HG03097 (cell line): ENCODE data around the gene UNC5C.
"Not testable (repeated sequence)": the region's sequence is repeated elsewhere in the genome, so short reads cannot be mapped to it uniquely, and the experiment has no call there.

ENCODE experiments used
- ATAC-seq: cut with Tn5 transposase; IDR thresholded peaks from one replicate; pipeline ENCODE4 v1.9.1; 2021; ENCODE audit not compliant: unreplicated experiment, low FRiP score

UNC5C gene

DNA sequence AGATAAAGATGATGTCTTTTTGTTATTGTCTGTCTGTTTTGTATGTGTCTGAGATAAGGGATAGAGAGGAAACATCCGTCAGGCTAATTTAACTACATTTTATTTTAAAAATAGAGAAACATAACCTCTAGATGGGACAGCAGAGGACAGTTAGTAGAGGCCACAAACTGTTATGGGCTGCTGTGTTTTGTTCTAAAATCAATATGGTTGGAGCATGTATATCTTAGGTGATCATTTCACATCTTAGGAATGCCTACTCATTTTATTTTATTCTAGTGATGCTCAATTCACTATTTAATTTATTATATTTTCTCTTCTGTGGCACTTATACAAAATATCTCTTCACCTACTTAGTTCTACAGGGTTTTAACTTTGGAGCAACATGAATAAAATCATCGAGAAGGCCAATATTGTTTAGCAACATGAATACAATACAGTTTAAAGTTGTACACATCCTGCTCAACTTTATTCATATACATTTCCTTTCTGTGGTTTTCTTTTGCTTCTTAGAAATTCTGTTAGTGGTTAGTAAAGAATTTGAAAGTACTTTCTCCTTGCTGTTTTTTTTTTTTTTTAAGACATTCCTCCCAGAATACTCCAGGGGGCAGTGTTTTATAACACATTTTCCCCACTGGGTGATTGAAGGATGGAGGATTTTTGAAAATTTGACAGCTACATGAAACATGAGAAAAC lies 392.9 kb downstream of the UNC5C start:
- no peak for ATAC-seq

DNA sequence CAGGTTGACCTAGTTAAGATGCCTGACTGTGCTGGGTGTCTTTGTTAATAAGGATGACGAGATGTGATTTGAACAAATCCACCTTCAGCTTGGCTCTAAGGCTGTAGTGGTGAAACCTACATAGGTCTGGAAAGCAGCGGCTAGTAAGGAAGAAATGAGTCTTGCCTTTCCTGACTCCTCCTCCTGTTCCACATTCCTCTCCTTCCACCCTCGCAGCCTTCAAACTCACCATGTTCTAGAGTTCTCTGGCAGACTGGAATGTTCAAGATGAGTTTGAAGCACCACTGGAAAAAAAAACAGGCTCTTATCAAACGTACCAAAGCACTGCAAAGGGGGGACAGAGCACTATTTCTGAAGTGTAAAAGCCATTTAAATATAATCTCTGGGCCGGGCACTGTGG lies 395.6 kb downstream of the UNC5C start:
- ATAC-seq = no peak

DNA sequence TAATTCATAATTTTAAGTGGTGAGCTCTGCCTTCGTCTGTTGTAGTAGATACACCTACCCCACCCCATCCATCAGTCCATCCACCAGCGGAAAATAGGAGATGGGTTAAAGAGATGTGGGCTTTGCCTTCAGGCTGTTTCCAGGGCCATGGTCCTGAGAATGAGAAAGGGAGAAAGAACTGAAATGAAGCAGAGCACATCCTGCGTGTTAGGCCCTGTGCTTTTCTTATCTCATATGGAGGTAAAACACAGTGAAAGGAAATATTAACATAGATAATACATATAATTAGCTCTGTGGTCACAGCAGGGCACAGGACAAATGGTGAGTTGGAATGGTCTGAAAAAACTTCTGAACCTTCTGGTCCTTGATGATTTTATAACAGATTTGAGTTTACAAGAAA lies 397.5 kb downstream of the UNC5C start:
- ATAC-seq = no peak

DNA sequence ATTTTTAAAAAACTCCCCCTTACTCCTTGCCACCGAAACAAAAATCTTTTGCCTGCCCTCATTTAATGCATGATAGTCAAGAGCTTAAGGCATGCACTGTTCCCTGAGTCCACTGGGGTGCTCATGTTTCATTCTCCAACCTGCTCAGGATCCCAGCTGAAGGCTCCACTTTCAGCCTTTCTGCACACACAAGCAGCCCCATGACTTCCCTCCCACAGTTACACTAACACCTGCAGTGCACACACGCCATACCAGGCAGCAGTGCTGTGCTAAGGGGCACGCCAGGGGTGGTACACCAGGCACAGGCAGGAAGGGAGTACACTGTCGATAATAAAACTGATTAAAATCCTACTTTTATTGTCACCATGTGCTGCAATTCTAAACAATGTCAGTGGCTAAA lies 405.8 kb downstream of the UNC5C start:
- no peak for ATAC-seq

DNA sequence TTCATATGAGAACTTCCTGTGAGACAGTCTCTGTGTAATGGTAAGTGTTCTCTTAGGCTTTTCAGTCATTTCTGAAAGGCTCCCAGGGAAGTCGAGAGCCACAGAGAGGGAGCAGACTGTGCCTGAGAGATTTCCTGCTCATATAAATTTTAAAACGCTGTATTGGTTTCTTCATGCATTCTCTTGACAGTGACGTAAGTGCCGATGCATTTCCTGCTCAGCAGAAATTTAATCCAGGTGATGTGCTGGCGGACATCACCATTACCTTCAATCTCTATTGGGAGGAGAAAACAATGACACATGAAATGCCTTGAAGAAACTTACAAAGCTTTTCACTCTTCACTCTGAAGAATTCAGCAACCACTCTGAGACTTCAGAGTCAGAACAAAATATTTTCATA lies 407.4 kb downstream of the UNC5C start:
- no peak for ATAC-seq

DNA sequence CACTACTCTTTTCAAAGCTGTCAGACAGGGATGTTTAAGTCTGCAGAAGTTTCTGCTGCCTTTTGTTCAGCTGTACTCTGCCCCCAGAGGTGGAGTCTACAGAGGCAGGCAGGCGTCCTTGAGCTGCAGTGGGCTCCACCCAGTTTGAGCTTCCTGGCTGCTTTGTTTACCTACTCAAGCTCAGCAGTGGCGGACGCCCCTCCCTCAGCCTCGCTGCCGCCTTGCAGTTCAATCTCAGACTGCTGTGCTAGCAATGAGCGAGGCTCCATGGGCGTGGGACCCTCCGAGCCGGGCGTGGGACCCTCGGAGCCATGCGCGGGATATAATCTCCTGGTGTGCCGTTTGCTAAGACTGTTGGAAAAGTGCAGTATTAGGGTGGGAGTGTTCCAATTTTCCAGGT lies 409.3 kb downstream of the UNC5C start:
- not testable (repeated sequence) for ATAC-seq

DNA sequence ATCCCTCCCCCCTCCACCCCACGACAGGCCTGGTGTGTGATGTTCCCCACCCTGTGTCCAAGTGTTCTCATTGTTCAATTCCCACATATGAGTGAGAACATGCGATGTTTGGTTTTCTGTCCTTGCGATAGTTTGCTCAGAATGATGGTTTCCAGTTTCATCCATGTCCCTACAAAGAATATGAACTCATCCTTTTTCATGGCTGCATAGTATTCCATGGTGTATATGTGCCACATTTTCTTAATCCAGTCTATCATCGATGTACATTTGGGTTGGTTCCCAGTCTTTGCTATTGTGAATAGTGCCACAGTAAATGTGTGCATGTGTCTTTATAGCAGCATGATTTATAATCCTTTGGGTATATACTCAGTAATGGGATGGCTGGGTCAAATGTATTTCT lies 414.8 kb downstream of the UNC5C start:
- not testable (repeated sequence) for ATAC-seq

DNA sequence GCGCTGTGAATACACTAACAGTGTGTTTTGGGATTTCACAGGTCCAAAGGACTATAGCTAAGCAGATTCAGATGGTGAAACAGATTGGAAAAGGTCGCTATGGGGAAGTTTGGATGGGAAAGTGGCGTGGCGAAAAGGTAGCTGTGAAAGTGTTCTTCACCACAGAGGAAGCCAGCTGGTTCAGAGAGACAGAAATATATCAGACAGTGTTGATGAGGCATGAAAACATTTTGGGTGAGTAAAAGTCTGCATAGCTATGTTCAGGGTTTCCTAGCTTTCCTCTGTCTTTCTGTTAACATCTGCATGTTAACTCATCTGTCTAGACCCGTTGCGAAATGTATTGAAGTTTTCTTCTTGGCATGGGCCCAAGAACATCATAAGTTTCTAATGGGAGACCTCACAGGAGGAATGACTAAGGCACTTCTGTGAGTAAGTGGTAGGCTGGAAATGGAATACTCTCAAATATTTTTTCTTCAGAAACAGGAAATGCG lies 418.9 kb downstream of the UNC5C start:
- no peak for ATAC-seq

DNA sequence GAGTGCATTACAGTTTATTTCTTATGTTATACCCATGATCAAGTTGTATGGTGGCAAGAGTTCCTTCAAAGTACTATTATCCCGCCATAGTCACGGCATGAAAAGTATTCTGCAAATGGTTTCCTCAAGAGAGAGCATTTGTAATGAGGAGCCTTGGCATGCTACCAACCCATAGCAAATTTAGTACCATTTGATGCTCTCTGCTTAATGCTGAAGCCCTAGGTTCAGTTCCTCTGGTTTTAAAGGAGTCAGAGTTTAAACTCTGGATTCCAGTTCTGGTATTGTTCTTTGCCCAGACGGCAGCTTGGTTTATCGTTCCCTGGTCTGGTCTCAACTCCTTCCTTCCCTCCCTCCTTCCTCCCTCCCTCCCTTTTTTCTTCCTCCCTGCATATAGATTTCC lies 419.7 kb downstream of the UNC5C start:
- no peak for ATAC-seq

DNA sequence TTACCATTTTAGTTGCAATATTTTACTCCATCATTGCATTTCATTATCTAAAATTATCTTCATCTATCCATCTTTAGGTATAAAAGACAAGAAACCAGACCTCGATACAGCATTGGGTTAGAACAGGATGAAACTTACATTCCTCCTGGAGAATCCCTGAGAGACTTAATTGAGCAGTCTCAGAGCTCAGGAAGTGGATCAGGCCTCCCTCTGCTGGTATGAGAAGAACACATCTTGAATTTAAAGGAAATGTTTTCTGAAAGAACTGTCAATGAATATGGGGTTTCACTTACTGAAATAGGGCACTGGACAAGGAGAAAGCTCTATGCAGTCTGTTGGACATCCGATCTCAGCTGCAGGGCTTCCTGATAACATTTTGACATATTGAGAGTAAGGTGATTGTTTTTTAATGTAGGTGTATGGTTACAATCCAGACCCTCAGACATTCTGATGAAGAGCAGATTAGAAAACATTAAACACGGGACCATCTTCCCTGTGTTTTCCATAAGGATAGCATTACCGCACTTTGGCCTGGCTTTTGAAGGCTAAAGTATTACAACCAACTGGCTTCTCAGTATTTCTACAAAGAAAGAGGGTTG lies 423.8 kb downstream of the UNC5C start:
- ATAC-seq = no peak

DNA sequence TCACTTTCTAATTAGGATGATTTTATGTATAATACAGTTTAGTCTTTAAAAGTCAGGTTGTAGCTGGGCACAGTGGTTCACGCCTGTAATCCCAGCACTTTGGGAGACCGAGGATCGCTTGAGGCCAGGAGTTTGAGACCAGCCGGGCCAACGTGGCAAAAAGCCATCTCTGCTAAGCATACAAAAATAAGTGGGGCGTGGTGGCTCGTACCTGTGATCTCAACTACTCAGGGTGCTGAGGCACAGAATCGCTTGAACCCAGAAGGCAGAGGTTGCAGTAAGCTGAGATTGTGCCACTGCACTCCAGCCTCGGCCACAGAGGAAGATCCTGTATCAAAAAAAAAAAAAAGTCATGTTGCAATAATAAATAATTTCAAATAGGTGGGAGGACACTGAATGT lies 426.8 kb downstream of the UNC5C start:
- no peak for ATAC-seq

DNA sequence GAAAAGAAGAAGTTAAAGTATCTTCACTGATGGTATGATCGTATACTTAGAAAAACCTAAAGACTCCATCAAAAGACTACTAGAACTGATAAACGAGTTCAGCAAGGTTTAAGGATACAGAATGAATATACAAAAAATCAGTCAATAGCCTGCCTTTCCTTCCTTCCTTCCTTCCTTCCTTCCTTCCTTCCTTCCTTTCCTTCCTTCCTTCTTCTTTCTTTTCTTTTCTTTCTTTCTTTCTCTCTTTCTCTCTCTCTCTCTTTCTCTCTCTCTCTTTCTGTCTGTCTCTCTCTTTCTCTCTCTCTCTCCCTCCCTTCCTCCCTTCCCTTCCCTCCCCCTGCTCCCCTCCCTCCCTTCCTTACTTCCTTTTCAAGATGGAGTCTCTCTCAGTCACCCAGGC lies 428.3 kb downstream of the UNC5C start:
- no peak for ATAC-seq

DNA sequence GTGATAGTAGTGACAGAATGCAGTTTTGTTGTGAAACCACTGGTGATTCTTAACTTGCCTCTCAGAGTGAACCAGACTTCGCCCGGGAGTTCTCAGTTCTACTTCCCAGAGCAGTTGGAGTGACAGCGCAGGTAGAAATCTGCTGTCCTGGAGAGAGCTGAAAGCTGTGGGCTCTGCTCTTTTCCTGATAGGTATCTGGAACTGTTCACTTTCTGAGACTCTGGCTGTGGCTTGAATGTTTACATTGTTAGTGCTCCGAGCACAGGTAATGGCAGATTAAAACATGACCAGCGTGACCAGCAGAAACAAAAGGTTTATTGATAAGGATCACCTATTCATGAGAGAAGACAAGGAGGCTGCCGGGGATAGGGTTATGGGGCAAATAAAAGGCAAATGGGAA lies 430.3 kb downstream of the UNC5C start:
- ATAC-seq = no peak

DNA sequence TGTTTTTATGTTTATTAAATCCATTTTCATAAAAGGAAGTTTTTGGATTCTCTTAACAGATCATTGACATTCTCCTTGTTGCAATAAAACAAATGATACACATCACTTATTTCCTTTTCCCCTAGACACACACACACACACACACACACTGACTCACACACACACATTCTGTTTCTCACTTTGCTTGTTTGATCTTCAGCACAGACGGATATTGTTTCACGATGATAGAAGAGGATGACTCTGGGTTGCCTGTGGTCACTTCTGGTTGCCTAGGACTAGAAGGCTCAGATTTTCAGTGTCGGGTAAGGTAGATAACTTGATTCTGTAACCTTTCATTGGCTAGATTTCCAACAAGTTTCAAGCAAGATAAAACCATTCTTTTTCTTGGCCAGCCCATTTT lies 434.3 kb downstream of the UNC5C start:
- no peak for ATAC-seq
